HG02981 (cell line): ENCODE data around the gene CFAP61.
"Not testable (repeated sequence)": the region's sequence is repeated elsewhere in the genome, so short reads cannot be mapped to it uniquely, and the experiment has no call there.

ENCODE experiments used
- ATAC-seq: cut with Tn5 transposase; IDR thresholded peaks from one replicate; pipeline ENCODE4 v1.9.1; 2021; ENCODE audit warnings: mild to moderate bottlenecking, moderate library complexity; ENCODE audit not compliant: unreplicated experiment

CFAP61 gene

DNA sequence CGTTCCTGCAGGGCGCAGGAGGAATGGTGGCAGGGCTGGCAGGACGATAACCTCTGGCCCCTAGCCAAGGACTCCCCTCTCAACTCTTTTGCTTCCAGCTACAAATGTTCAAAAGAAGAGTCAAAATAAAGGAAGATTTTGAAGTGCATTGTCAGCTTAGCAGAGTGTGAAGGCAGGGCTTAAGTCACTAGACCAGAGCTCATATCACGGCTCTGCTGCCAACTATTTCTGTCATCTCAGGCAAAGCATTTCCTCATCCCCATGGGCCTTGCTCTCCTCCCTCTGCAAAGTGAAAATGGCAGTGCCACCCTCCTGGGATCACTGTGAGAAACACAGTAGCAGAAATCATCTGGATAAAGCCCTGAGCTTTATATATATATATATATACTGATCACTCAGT, 36.7 kb downstream of the CFAP61 start:
- ATAC-seq, result no peak

DNA sequence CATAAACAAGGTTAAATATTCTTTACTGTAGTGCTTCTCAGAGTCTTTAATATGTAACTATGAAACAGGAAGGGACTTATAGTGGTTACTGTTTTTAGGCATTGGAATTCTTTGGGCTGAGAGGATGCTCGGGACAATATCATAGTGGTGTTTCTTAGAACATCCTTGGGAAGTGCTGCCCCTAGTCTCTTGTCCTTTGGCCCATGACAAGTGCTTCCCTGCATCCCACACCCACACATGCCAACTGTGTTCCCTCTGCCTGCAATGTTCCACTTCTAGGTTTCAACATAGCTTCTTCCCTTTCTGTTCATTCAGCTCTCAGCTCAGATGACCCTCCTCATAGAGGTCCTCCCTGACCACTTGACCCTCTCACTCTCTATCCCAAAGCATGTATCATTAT, 37.6 kb downstream of the CFAP61 start:
- ATAC-seq, result no peak

DNA sequence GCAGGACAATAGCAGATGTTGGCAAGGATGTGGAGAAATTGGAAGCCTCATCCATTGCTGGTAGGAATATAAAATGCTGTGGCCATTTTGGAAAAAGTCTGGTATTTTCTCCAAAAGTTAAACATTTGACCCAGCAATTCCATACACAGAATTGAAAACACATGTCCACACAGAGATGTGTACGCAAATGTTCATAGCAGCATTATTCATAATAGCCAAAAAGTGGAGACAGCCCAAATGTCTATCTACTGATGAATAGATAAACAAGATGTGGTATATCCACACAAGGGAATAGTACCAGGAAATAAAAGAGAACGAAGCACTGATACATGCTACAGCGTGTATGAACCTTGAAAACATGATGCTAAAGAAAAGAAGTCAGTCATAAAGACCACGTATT, 40.5 kb downstream of the CFAP61 start:
- ATAC-seq, result no peak

DNA sequence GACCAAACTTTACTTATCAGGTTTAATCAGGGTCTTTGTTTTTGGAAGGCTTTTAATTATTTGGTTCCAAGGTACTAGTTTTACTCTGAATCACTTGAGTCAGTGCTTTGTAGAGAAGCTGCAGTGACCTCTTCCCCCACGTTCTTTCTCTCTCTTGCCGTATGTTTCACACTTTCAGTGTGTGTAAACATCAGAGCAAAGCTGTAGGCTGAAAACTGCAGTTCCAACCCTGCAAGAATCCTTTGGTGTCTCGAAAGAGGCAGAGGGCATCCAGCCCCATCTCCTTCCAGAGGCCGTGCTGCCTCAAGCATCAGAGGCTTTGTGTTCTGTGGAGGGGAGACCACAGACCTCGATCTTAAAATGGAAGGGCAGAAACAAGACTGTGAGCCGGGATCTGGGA, 42.1 kb downstream of the CFAP61 start:
- ATAC-seq, result no peak

DNA sequence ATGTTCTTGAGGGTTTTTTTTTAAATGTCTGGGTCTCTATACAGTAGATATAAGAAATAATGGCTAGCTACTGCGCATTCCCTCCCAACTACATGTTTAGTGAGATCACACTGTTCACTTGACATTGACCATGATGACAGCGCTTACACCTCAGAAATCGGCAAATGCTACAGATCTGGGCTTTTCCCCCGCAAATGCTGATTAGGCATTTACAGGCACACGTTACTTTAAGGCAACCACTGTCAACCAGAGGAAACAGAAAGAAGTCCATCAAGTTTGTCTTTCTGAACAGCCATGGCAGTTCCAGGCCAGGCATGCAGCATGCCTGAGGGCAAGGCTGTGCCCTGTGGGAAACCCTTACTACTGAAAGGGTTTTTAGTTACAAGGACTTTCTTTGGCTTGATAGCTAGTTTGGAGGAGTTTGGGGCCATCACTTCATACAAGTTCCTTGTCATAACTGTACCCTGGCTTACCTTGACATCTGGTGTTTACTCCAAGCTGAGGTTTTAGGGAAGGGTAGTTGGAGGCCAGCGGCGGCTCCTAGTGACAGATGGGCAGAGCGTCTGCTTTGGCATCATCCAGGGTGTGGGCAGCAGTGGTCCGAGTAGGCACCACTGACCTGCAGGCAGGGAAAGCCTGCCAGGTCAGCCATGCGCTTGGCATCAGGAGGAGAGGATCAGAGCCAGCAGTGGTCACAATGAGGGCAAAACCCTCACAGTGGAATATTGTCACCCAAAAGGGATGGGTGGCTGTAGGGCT, 43.0 kb downstream of the CFAP61 start:
- no peak for ATAC-seq

DNA sequence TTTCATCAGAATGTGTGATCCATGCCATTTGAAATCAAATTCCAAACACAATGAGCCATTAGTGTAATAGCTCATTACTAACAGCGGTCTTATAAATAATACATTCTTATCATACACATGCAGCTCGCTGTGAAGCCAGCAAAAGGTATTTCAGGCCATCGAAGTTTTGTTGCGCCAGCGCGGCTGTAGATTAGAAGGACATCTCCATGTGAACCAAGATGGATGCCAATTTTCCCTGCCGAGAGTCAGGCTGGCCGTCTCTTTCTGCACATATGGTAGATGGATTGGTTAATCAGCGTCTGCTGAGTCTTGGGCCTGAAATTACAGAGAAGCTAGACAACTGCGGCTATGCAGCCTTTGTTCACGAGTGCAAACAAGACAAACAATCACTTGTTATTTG, 44.1 kb downstream of the CFAP61 start:
- no peak for ATAC-seq

DNA sequence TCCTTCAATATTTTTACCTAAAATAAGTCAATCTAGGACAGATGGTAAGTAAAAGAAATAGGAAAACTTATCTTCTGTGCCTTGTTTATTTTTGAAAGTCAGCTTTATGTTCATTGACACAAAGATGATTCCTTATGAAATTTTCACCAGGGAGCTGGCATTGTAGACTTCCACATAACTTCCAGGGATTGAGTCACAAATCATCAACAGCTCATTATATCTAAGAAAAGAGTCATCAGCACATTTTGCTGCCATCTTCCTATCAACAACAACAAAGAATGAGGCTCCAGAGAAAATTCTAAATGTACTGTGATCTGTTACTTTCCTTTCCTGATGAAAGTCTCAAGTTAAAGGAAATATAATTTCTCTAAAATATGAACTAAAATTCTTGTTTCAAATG, 48.5 kb downstream of the CFAP61 start:
- no peak for ATAC-seq

DNA sequence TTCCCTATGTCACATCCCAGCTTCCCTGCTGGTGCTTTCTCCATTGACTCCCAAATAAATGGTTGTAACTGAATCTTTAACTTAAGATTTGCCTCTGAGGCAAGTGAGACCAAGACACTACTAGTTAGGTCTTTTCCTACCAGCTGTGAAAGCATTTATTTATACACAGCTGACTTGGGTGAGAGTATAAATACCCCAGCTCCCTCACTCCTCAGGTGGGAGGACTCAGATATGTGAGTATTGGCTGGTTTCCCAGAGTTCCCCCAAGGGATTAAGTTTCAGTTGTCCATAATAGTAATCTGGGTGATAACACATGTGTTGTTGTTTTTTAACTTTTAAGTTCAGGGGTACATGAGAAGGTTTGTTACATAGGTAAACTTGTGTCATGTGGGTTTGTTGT, 49.8 kb downstream of the CFAP61 start:
- ATAC-seq, result no peak

DNA sequence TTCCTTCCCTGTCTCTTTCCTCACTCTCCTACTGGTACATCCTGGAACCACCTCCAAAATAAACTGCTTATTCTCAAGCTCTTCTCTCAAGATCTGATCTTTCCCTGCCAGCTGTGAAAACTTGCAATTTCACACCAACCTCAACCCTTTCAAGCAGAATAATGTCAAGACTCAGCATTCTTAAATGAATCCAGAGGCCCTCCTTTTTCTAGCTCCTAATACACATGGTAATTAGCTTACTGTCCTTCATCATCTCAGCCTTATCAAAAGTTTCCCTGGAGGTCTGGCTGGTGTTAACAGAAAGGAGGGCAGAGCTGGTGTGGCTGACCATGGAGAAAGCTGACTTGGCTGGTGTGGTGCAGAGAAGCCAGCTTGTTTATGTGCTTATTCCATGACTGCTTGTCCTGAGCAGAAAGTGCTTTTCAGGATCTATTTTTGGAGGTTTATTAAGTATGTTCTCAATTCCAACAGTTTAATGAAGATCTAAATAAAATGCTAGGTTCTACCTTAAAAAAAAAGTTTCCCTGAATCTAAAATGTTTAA, 50.5 kb downstream of the CFAP61 start:
- ATAC-seq, result no peak

DNA sequence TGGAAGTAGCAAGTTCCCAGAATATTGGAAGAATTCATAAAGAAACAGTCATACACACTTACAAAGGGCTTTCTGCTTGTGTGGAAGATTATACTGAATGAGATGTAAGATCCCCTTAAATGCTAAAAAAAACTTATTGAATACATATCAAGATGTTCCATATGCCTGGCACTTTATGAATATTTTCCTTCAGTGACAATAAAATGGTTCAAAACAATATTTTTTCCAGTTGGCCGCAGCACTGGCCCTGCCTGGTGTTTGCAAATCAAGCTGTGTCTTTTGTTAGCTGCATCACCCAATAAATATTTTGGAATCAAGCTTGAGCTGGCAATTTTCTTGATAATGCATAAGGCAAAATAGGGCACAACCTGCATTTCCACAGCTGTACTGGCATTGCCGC, 51.2 kb downstream of the CFAP61 start:
- no peak for ATAC-seq

DNA sequence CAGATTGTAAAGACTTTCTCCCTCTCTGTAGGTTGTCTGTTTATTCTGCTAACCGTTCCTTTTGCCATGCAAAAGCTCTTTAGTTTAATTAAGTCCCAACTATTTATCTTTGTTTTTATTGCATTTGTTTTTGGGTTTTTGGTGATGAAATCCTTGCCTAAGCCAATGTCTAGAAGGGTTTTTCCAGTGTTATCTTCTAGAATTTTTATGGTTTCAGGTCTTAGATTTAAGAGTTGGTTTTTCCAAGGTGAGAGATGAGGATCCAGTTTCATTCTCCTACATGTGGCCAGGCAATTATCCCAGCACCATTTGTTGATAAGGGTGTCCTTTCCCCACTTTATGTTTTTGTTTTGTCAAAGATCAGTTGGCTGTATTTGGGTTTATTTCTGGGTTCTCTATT, 70.9 kb downstream of the CFAP61 start:
- not testable (repeated sequence) for ATAC-seq

DNA sequence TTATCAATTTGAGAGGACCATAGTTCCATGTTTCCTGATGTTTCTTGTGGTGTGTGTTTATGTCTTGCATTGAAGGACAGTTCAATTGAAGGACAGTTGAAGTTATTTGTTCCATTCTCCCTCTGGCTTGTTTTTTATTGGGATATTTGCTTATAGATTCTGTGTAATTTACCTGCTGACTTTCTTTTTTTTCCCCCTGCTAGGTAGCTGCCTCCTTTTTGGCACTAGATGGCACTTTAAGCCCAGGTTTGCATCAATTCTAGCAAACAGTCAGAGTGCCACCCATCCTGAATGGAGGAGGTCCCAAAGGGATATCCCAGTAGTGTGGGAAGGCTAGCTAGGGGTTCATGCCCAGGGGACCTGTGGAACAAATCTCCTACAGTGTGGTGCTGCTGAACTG, 78.1 kb downstream of the CFAP61 start:
- ATAC-seq, result no peak

DNA sequence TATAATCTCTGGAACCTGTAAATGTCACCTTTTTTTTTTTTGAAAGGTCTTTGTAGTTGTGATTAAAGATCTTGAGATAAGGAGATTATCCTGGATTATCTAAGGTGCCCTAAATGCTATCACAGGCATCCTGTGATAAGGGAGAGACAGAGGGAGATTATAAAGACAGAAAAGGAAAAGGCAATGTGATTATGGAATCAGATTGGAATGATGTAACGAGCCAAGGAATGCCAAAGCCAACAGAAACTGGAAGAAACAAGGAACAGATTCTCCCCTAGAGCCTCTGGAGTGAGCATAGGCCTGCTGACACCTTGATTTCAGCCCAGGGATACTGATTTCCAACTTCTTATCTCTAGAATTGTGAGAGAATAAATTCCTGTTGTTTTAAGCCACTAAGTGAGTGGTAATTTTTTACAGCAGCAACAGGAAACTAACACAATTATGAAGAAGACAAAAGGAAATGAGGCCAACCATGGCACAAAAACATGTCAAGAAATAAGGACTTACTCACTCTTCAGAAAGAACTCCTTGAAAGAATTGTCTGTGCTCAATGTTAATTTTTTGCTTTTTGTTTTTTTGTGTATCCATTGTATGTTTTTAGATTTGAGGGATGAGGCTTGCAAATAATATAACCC, 82.7 kb downstream of the CFAP61 start:
- no peak for ATAC-seq

DNA sequence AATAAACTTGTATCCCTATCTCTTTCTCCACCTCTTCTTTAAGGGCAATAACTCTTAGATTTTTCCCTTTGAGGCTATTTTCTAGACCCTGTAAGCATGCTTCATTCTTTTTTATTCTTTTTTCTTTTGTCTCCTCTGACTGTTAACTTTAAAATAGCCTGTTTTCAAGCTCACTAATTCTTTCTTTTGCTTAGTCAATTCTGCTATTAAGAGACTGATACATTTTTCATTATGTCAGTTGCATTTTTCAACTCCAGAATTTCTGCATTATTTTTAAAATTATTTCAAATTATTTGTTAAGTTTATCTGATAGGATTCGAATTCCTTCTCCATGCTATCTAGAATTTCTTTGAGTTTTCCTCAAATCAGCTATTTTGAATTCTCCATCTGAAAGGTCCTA, 84.0 kb downstream of the CFAP61 start:
- no peak for ATAC-seq

DNA sequence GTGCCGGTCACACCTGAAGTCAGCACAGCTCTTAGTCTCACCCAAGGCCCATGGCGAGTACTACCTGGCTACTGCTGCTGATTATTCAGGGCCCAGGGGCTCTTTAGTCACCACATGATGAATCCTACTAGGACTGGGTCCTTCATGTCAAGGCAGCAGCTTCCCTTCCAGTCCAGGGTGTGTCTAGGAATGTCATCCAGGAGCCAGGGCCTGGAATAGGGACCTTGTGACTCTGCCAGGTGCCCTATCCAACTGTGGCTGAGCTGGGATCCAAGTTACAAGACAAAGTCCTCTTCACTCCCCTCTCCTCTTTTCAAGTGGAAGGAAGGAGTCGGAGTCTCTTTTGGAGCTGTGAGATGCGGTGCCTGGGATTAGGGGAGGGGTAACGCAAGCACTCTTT, 85.5 kb downstream of the CFAP61 start:
- no peak for ATAC-seq

DNA sequence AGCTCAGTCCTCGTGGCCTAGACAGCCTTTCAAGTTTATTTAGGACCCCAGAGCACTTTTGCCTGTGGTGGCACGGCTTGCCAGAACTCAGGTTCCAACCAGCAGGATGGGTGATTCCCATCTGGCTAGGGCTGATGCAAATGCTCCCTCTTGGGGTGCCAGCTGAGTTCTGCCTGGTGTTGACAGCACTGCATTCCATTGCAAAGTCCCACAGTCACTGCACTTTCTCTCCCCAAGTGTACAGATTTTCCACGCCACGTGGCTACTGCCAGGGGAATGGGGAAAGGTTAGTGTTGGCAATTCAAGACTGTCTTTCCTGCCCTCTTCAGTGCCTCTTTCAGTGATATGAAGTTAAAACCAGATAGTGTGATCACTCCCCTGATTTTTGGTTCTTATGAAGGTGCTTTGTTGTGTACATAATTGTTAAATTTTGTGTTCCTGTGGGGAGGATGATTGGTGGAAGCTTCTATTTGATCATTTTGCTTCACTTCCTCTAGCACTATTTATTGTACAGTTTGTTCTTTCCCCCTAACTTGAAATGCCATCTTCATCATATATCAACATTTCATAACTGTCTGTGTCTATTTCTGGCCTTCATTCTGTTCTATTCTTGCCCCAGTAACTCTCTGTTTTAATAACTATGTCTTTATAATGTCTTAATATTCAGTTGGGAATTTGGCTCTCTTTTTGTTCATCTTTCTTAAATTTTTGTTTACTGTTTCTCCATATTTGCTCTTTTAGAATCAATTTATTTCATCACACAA, 86.2 kb downstream of the CFAP61 start:
- ATAC-seq, result no peak

DNA sequence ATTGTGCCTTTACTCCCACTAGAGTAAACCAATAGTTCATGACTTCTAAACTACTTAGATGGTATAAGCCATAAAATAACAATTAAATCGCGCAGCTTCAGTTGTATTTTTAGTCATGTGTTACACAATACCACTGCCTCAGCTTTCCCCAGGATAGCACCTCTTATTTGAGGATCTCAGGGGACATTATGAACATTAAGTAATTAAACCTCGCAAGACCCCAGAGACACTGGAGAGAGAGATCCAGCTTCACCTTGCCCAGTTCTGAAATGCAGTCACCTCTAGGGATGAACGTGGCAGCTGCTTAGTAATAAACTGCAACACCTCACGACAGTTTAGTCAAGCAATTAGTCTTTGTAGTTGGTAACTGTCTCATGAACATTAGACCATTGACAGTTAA, 87.1 kb downstream of the CFAP61 start:
- ATAC-seq, result no peak

DNA sequence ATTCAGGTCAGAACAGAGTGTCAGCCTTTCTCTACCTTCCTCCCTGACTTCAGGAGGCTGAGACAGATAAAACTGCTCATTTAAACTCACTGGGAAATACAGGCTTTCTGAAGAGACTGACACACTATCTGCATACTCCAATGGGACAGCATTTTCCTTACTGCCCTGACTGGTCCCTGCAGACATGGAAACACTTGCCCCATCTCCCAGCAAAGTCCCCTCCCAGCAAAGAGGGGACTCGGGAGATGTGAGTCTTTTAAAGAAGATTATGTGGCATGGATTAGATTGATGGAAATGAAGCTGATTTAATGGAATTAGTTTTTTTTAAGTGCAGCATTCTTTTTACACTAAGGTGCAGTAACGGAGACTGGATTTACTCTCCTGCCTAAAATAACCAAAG, 90.8 kb downstream of the CFAP61 start:
- no peak for ATAC-seq

DNA sequence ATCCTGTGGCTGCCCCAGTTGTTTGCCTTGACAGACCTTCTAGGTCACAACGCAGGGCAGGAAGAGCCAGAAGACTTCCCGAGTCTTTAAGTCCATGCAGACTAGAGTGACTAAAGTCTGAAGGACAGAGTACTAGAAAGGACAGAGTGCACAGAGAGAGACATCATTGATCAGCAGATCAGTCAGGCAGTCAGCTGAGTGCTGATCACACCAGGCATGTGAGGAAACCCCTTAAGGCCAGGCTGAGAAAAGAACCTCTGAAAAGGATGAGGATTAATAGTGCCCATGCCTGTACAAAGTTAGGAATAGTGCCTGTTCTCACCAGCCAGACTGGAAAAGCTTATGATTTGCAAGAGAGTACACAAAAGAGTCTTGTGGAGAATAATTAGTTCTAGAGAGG, 91.3 kb downstream of the CFAP61 start:
- ATAC-seq, result no peak

DNA sequence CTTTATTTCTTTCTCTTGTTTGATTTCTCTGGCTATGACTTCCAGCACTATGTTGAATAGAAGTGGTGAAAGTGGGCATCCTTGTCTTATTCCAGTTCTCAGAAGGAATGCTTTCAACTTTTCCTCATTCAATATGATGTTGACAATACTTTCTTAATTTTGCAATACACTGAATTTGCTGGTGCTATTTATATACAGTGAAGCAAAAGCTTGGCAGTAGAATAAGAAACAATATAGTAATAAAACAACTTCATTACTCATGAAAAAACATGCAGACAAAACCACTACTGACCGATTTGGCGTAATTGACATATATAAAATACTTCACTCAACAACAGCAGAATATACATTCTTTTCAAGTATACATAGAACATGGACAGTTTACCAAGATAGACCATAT, 96.4 kb downstream of the CFAP61 start:
- no peak for ATAC-seq

DNA sequence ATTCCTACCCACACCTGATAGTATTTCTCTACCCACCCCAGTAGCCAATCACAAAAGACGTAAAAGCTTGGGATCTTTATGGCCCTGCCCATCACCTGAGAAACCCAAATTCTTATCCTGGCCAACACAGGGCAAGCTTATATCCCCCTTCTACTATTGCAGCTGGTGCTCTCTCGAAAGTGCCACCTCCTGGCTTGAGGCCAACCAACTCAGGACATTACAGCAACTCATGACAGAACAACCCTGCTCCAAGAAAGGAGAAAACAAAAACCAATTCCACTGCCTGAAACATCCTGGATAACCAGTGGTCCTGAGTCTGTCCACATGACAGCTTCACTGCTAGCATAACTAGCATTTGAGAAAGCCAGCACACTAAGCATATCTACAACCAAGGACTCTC, 97.9 kb downstream of the CFAP61 start:
- ATAC-seq, result no peak

DNA sequence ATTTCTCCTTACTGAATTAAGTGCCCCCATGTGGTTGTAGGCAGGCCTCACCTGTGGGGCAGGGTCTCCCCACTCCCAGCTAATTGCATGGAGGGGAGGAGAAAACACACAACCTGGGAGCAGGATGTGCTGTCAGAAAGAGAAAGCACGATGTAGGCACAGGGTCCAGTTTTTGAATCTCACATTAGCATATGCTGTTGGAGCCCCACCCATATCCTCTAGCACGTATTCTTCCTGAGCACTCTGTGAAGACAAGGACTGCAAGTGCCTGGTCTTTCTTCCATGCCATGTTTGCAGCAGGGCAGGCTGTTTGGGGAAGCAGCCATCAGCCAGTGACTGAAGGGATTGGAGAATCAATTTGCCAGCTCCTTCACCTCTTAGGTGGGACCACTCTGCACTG, 108.2 kb downstream of the CFAP61 start:
- ATAC-seq, result no peak
